DND-41 (cell line): ENCODE data around the gene TRIM39.

Experiments
- ATAC-seq: fragments of 200-7000 bp; cut with Tn5 transposase; 3 replicates; pipeline ENCODE4 v1.9.1; 2021; ENCODE audit warnings: low read depth; ENCODE audit not compliant: insufficient read depth
- DNase-seq: peaks from one replicate; pipeline ENCODE4 v3.0.0-alpha.2; 2020
- H2AFZ ChIP-seq: 2 replicates; pipeline ENCODE4 v1.6.0; 2012; ENCODE audit warnings: low read depth, low read length
- H3K27ac ChIP-seq: 2 replicates; pipeline ENCODE4 v1.5.1; 2012; ENCODE audit warnings: low read length, inconsistent platforms
- H3K27me3 ChIP-seq: fragments of 200-600 bp; sonication (generic); 2 replicates; pipeline ENCODE4 v1.6.0; 2012; ENCODE audit warnings: low read length, mild to moderate bottlenecking, inconsistent platforms; ENCODE audit not compliant: insufficient read depth, poor library complexity
- H3K36me3 ChIP-seq: 2 replicates; pipeline ENCODE4 v1.5.1; 2012; ENCODE audit warnings: low read length, inconsistent platforms; ENCODE audit not compliant: insufficient read depth
- H3K4me1 ChIP-seq: 2 replicates; pipeline ENCODE4 v1.5.1; 2012; ENCODE audit warnings: mild to moderate bottlenecking, low read length; ENCODE audit not compliant: insufficient read depth
- H3K4me2 ChIP-seq: 2 replicates; pipeline ENCODE4 v1.6.0; 2012; ENCODE audit warnings: mild to moderate bottlenecking, moderate library complexity, low read length, inconsistent platforms; ENCODE audit not compliant: insufficient read depth
- H3K4me3 ChIP-seq, 2 experiments: fragments of 200-600 bp in 1 of 2; shearing (Covaris generic) in 1 of 2; 2 replicates each; pipeline ENCODE4 v1.5.1; 2012 to 2016; ENCODE audit warnings: inconsistent platforms in 2 of 2, low read length in 2 of 2, mild to moderate bottlenecking in 2 of 2, low read depth in 1 of 2, moderate library complexity in 1 of 2
- H3K79me2 ChIP-seq: 2 replicates; pipeline ENCODE4 v1.6.0; 2012; ENCODE audit warnings: low read length, inconsistent platforms; ENCODE audit not compliant: insufficient read depth
- H3K9ac ChIP-seq: 2 replicates; pipeline ENCODE4 v1.6.0; 2012; ENCODE audit warnings: low read depth, mild to moderate bottlenecking, inconsistent platforms, low read length, moderate library complexity
- H3K9me3 ChIP-seq: 2 replicates; pipeline ENCODE4 v1.5.1; 2012; ENCODE audit warnings: low read length, moderate library complexity, mild to moderate bottlenecking, inconsistent platforms; ENCODE audit not compliant: insufficient read depth, severe bottlenecking
- H4K20me1 ChIP-seq: 2 replicates; pipeline ENCODE4 v1.6.0; 2012; ENCODE audit warnings: low read length; ENCODE audit not compliant: insufficient read depth
- CTCF ChIP-seq: IDR thresholded peaks from 2 replicates; pipeline ENCODE4 v1.5.1; 2012; ENCODE audit warnings: borderline replicate concordance, low read length, moderate library complexity, mild to moderate bottlenecking; ENCODE audit not compliant: poor library complexity, severe bottlenecking; ENCODE audit errors: extremely low read depth
- EZH2 ChIP-seq: IDR thresholded peaks from 3 replicates; pipeline ENCODE4 v1.6.1; 2012; ENCODE audit warnings: borderline replicate concordance, low read depth, mild to moderate bottlenecking, moderate library complexity, low read length, inconsistent platforms; ENCODE audit not compliant: severe bottlenecking

The TRIM39 gene

GRCh38 chr6:30334075-30334783 lies 7.5 kb downstream of the TRIM39 start:
- ATAC-seq, result no peak

GRCh38 chr6:30340589-30341054 lies 13.9 kb downstream of the TRIM39 start:
- no peaks in the 10 kb centered on the region for H3K27me3 ChIP-seq
- peaks cover 34% of the 10 kb centered on the region for H3K36me3 ChIP-seq
- peaks cover 8% of the 10 kb centered on the region for H3K4me1 ChIP-seq
- H3K79me2 ChIP-seq, result peaks cover 4% of the 10 kb centered on the region; the same call in 1 of the 2 replicates
- no peak overlapping the region for H3K4me3 ChIP-seq
- no peaks in the 10 kb centered on the region for H3K9me3 ChIP-seq
- TF ChIP-seq EZH2, result no peak
- TF ChIP-seq CTCF, result no peak
- no peak for DNase-seq
- H4K20me1 ChIP-seq, result no peaks in the 10 kb centered on the region
- H3K4me2 ChIP-seq, result no peak overlapping the region
- ATAC-seq, result no peak
- H3K9ac ChIP-seq, result no peak overlapping the region
- H3K27ac ChIP-seq, result no peak overlapping the region
- H2AFZ ChIP-seq, result no peak overlapping the region

More at GRCh38 chr6:30334075-30334783, 7.5 kb downstream of the TRIM39 start:
- no peak for DNase-seq
- Histone ChIP-seq H3K4me2 (no peak overlapping the region), H3K4me3 (no peak overlapping the region), H3K36me3 (peaks cover 45% of the 10 kb centered on the region), H3K4me1 (no peaks in the 10 kb centered on the region), H4K20me1 (no peaks in the 10 kb centered on the region), H3K27me3 (no peaks in the 10 kb centered on the region), H3K9me3 (no peaks in the 10 kb centered on the region), H3K79me2 (no peaks in the 10 kb centered on the region), H3K9ac (no peak overlapping the region), H3K27ac (no peak overlapping the region), H2AFZ (no peak overlapping the region)
- TF ChIP-seq CTCF, result no peak
- TF ChIP-seq EZH2, result no peak

GRCh38 chr6:30341218-30341617 lies 14.5 kb downstream of the TRIM39 start:
- no peak overlapping the region for H3K4me3 ChIP-seq
- H3K27me3 ChIP-seq, result no peaks in the 10 kb centered on the region
- H3K36me3 ChIP-seq, result peaks cover 28% of the 10 kb centered on the region
- peaks cover 14% of the 10 kb centered on the region for H3K4me1 ChIP-seq
- H4K20me1 ChIP-seq, result no peaks in the 10 kb centered on the region
- H3K4me2 ChIP-seq, result no peak overlapping the region
- no peak for DNase-seq
- H3K79me2 ChIP-seq, result peaks cover 9% of the 10 kb centered on the region
- no peak overlapping the region for H2AFZ ChIP-seq
- ATAC-seq, result no peak
- no peak for TF ChIP-seq CTCF
- TF ChIP-seq EZH2, result no peak
- H3K9ac ChIP-seq, result no peak overlapping the region
- no peak overlapping the region for H3K27ac ChIP-seq
- H3K9me3 ChIP-seq, result no peaks in the 10 kb centered on the region
